GM23338 (cell line): ENCODE measurements around the gene SF3B2. TPM values are rescaled to one million over a fixed set of nuclear protein-coding genes. Genes with fewer than 3 reads are reported as not detected.

Experiments used
- ATAC-seq: fragments of 200-7000 bp; cut with Tn5 transposase; 3 replicates; pipeline ENCODE4 v1.9.1; 2020
- DNase-seq: peaks from one replicate; pipeline ENCODE4 v3.0.0-alpha.2; 2015; ENCODE audit warnings: low spot score
- H2AFZ ChIP-seq: fragments of 200-600 bp; sonication (generic); 2 replicates; pipeline ENCODE4 v1.8.0; 2016; ENCODE audit warnings: antibody characterized with exemption, mild to moderate bottlenecking, moderate library complexity
- H3F3A ChIP-seq: fragments of 200-600 bp; sonication (generic); replicated peaks from 2 replicates; pipeline ENCODE4 v1.8.0; 2017; ENCODE audit warnings: antibody characterized with exemption, mixed run types, low read depth
- H3K27ac ChIP-seq: fragments of 200-600 bp; sonication (generic); 2 replicates; pipeline ENCODE4 v1.6.1; 2016; ENCODE audit warnings: low read depth
- H3K27me3 ChIP-seq: fragments of 200-600 bp; sonication (generic); 2 replicates; pipeline ENCODE4 v1.8.0; 2016; ENCODE audit warnings: mild to moderate bottlenecking, mixed run types, moderate library complexity; ENCODE audit not compliant: insufficient read depth
- H3K36me3 ChIP-seq: fragments of 200-600 bp; sonication (generic); 2 replicates; pipeline ENCODE4 v1.8.0; 2016; ENCODE audit warnings: mild to moderate bottlenecking; ENCODE audit not compliant: insufficient read depth
- H3K4me1 ChIP-seq: fragments of 200-600 bp; sonication (generic); 2 replicates; pipeline ENCODE4 v1.8.0; 2016; ENCODE audit warnings: mild to moderate bottlenecking, moderate library complexity; ENCODE audit not compliant: insufficient read depth
- H3K4me2 ChIP-seq: fragments of 200-600 bp; sonication (generic); 2 replicates; pipeline ENCODE4 v1.7.1; 2017; ENCODE audit warnings: mixed run types
- H3K4me3 ChIP-seq: fragments of 200-600 bp; sonication (generic); 2 replicates; pipeline ENCODE4 v1.6.1; 2016; ENCODE audit warnings: mixed run types
- H3K79me2 ChIP-seq: fragments of 200-600 bp; sonication (generic); replicated peaks from 2 replicates; pipeline ENCODE4 v1.8.0; 2017; ENCODE audit warnings: mild to moderate bottlenecking; ENCODE audit not compliant: insufficient read depth
- H3K9me2 ChIP-seq: fragments of 200-600 bp; sonication (generic); 2 replicates; pipeline ENCODE4 v1.8.0; 2017; ENCODE audit not compliant: insufficient read depth
- H4K20me1 ChIP-seq: fragments of 200-600 bp; sonication (generic); replicated peaks from 2 replicates; pipeline ENCODE4 v1.8.0; 2017; ENCODE audit warnings: mild to moderate bottlenecking; ENCODE audit not compliant: insufficient read depth
- H3K27ac Mint-ChIP-seq: 2 replicates; pipeline ENCODE4 v1.8.0; 2020; ENCODE audit warnings: inconsistent platforms, mild to moderate bottlenecking, moderate library complexity, mixed read lengths
- H3K27me3 Mint-ChIP-seq: 3 replicates; pipeline ENCODE4 v1.8.0; 2022; ENCODE audit warnings: low read depth, mild to moderate bottlenecking, moderate library complexity, mixed read lengths, inconsistent platforms; ENCODE audit not compliant: insufficient read depth, poor library complexity
- H3K36me3 Mint-ChIP-seq: 3 replicates; pipeline ENCODE4 v1.8.0; 2021; ENCODE audit warnings: low read depth, mild to moderate bottlenecking, inconsistent platforms, moderate library complexity, mixed read lengths
- H3K4me1 Mint-ChIP-seq: 3 replicates; pipeline ENCODE4 v1.8.0; 2020; ENCODE audit warnings: mild to moderate bottlenecking, inconsistent platforms, mixed read lengths
- H3K4me3 Mint-ChIP-seq: 3 replicates; pipeline ENCODE4 v1.8.0; 2021; ENCODE audit warnings: moderate library complexity, mild to moderate bottlenecking, inconsistent platforms, mixed read lengths
- H3K9me3 Mint-ChIP-seq: 3 replicates; pipeline ENCODE4 v1.8.0; 2020; ENCODE audit warnings: moderate library complexity, mild to moderate bottlenecking, inconsistent platforms, mixed read lengths
- CREB1 ChIP-seq: fragments of 250-450 bp; sonication (Bioruptor Pico); IDR thresholded peaks from 2 replicates; pipeline ENCODE4 v1.5.0; 2020; ENCODE audit warnings: low read depth, mild to moderate bottlenecking, moderate library complexity
- EZH2 ChIP-seq: fragments of 200-600 bp; sonication (generic); IDR thresholded peaks from one replicate; pipeline ENCODE4 v1.8.0; 2017; ENCODE audit warnings: antibody characterized with exemption, mild to moderate bottlenecking, low read depth; ENCODE audit not compliant: unreplicated experiment
- EZH2phosphoT487 ChIP-seq: fragments of 200-600 bp; sonication (generic); IDR thresholded peaks from one replicate; pipeline ENCODE4 v1.8.1; 2018; ENCODE audit warnings: antibody characterized with exemption; ENCODE audit not compliant: unreplicated experiment
- JUNB ChIP-seq: IDR thresholded peaks from one replicate; pipeline ENCODE4 v1.6.1; 2016; ENCODE audit warnings: antibody characterized with exemption; ENCODE audit not compliant: unreplicated experiment
- NANOG ChIP-seq: IDR thresholded peaks from 2 replicates; pipeline ENCODE4 v1.6.1; 2016; ENCODE audit warnings: antibody characterized with exemption, borderline replicate concordance
- POLR2AphosphoS5 ChIP-seq: IDR thresholded peaks from 2 replicates; pipeline ENCODE4 v1.6.1; 2016; ENCODE audit warnings: antibody characterized with exemption, low read depth
- STAT1 ChIP-seq: IDR thresholded peaks from one replicate; pipeline ENCODE4 v1.6.1; 2016; ENCODE audit warnings: antibody characterized with exemption; ENCODE audit not compliant: unreplicated experiment
- ZNF114 ChIP-seq: fragments of 250-450 bp; sonication (Bioruptor Pico); IDR thresholded peaks from 2 replicates; pipeline ENCODE4 v1.5.0; 2020; ENCODE audit warnings: mild to moderate bottlenecking, moderate library complexity
- ZNF331 ChIP-seq: fragments of 250-450 bp; sonication (Bioruptor Pico); IDR thresholded peaks from 2 replicates; pipeline ENCODE4 v1.5.0; 2020; ENCODE audit warnings: low read depth, mild to moderate bottlenecking, moderate library complexity
- polyA plus RNA-seq: library from polyadenylated mRNA; unstranded; fragments of >200 nt; fragmentation: Nextera tagmentation; extraction: Ambion mirVana; gene quantifications from 2 replicates; pipeline ENCODE4 v1.2.1, GENCODE V29; 2016
- total RNA-seq: library from RNA; depleted of rRNA; stranded (reverse); fragments of >200 nt; shearing (Covaris generic); gene quantifications from 2 replicates; pipeline ENCODE4 v1.2.3, GENCODE V29; 2014
- TF ChIP-seq, protein P1 (sequence below): IDR thresholded peaks from 2 replicates; pipeline ENCODE4 v1.6.1; 2016; ENCODE audit warnings: antibody characterized with exemption
- TF ChIP-seq, protein P2 (sequence below), 2 experiments: fragments of 200-600 bp in 1 of 2; sonication (generic) in 1 of 2; conservative IDR thresholded peaks; 2 replicates each; pipeline versions ENCODE4 v1.5.1 to v1.6.1; 2016 to 2017; ENCODE audit warnings: antibody characterized with exemption in 2 of 2, low read depth in 2 of 2, mild to moderate bottlenecking in 2 of 2, moderate library complexity in 1 of 2
- TF ChIP-seq, protein P3 (sequence below): IDR thresholded peaks from one replicate; pipeline ENCODE4 v1.6.1; 2018; ENCODE audit warnings: antibody characterized with exemption; ENCODE audit not compliant: unreplicated experiment
- TF ChIP-seq, protein P4 (sequence below): fragments of 250-450 bp; sonication (Bioruptor Pico); IDR thresholded peaks from 2 replicates; pipeline ENCODE4 v1.5.0; 2020; ENCODE audit warnings: mild to moderate bottlenecking, moderate library complexity

The SF3B2 gene
- total and polyA plus RNA-seq, 2 experiments from 2014 or later, result 173 to 180 TPM

DNA sequence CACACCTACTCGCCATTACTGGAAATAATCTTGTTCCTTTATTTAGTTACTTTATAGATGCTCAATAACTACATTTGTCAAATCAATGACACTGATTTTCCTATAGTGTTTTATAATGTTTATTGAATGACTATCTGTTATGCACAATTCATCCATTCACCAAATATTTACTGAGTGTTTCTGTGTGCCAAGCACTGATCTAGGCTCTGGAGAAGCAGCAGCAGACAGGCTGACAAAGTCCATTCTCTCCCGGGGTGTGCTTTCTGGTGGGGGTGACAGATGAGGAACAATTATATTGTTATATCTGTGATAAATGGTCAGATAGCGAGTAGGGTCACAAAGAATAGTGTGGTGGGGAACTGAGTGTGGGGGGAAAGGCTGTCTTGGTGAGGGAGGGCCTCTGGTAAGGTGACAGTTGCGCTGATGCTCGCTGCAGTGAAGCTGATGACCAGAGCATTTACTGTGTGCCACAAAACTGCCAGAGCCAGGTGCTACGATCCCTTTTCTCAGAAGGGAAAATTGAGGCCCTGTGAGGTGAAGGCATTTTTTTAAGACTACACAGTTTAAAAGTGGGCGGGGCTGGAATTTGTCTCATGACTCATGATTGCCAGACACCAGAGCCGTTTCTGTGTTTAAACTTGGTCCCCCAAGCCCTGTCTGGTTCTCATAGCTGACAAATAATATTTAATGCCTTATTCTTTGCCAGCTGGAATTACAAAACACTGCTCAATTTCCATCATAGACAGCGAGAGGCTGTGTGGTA is 28.1 kb downstream of the SF3B2 start:
- Mint-ChIP-seq H3K4me1 (no peaks in the 10 kb centered on the region; the same call in 2 of the 3 replicates), H3K27ac (no peak overlapping the region), H3K4me3 (no peak overlapping the region), H3K36me3 (no peaks in the 10 kb centered on the region), H3K9me3 (no peaks in the 10 kb centered on the region), H3K27me3 (no peaks in the 10 kb centered on the region)
- no peaks in the 10 kb centered on the region for H3K9me2 ChIP-seq
- no peak for TF ChIP-seq CREB1 (CRISPR knock-in tag)
- no peak for TF ChIP-seq EZH2phosphoT487
- TF ChIP-seq, protein P1, sequence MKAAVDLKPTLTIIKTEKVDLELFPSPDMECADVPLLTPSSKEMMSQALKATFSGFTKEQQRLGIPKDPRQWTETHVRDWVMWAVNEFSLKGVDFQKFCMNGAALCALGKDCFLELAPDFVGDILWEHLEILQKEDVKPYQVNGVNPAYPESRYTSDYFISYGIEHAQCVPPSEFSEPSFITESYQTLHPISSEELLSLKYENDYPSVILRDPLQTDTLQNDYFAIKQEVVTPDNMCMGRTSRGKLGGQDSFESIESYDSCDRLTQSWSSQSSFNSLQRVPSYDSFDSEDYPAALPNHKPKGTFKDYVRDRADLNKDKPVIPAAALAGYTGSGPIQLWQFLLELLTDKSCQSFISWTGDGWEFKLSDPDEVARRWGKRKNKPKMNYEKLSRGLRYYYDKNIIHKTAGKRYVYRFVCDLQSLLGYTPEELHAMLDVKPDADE, result no peak
- no peak for TF ChIP-seq NANOG
- TF ChIP-seq, protein P2, sequence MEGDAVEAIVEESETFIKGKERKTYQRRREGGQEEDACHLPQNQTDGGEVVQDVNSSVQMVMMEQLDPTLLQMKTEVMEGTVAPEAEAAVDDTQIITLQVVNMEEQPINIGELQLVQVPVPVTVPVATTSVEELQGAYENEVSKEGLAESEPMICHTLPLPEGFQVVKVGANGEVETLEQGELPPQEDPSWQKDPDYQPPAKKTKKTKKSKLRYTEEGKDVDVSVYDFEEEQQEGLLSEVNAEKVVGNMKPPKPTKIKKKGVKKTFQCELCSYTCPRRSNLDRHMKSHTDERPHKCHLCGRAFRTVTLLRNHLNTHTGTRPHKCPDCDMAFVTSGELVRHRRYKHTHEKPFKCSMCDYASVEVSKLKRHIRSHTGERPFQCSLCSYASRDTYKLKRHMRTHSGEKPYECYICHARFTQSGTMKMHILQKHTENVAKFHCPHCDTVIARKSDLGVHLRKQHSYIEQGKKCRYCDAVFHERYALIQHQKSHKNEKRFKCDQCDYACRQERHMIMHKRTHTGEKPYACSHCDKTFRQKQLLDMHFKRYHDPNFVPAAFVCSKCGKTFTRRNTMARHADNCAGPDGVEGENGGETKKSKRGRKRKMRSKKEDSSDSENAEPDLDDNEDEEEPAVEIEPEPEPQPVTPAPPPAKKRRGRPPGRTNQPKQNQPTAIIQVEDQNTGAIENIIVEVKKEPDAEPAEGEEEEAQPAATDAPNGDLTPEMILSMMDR (conservative IDR thresholded peaks at IDR 0.05; ENCODE audit: low read depth in 2 of 2), result no peak
- TF ChIP-seq, protein P3, sequence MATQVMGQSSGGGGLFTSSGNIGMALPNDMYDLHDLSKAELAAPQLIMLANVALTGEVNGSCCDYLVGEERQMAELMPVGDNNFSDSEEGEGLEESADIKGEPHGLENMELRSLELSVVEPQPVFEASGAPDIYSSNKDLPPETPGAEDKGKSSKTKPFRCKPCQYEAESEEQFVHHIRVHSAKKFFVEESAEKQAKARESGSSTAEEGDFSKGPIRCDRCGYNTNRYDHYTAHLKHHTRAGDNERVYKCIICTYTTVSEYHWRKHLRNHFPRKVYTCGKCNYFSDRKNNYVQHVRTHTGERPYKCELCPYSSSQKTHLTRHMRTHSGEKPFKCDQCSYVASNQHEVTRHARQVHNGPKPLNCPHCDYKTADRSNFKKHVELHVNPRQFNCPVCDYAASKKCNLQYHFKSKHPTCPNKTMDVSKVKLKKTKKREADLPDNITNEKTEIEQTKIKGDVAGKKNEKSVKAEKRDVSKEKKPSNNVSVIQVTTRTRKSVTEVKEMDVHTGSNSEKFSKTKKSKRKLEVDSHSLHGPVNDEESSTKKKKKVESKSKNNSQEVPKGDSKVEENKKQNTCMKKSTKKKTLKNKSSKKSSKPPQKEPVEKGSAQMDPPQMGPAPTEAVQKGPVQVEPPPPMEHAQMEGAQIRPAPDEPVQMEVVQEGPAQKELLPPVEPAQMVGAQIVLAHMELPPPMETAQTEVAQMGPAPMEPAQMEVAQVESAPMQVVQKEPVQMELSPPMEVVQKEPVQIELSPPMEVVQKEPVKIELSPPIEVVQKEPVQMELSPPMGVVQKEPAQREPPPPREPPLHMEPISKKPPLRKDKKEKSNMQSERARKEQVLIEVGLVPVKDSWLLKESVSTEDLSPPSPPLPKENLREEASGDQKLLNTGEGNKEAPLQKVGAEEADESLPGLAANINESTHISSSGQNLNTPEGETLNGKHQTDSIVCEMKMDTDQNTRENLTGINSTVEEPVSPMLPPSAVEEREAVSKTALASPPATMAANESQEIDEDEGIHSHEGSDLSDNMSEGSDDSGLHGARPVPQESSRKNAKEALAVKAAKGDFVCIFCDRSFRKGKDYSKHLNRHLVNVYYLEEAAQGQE, result no peak
- no peak for TF ChIP-seq ZNF331 (CRISPR knock-in tag)
- TF ChIP-seq, protein P4, sequence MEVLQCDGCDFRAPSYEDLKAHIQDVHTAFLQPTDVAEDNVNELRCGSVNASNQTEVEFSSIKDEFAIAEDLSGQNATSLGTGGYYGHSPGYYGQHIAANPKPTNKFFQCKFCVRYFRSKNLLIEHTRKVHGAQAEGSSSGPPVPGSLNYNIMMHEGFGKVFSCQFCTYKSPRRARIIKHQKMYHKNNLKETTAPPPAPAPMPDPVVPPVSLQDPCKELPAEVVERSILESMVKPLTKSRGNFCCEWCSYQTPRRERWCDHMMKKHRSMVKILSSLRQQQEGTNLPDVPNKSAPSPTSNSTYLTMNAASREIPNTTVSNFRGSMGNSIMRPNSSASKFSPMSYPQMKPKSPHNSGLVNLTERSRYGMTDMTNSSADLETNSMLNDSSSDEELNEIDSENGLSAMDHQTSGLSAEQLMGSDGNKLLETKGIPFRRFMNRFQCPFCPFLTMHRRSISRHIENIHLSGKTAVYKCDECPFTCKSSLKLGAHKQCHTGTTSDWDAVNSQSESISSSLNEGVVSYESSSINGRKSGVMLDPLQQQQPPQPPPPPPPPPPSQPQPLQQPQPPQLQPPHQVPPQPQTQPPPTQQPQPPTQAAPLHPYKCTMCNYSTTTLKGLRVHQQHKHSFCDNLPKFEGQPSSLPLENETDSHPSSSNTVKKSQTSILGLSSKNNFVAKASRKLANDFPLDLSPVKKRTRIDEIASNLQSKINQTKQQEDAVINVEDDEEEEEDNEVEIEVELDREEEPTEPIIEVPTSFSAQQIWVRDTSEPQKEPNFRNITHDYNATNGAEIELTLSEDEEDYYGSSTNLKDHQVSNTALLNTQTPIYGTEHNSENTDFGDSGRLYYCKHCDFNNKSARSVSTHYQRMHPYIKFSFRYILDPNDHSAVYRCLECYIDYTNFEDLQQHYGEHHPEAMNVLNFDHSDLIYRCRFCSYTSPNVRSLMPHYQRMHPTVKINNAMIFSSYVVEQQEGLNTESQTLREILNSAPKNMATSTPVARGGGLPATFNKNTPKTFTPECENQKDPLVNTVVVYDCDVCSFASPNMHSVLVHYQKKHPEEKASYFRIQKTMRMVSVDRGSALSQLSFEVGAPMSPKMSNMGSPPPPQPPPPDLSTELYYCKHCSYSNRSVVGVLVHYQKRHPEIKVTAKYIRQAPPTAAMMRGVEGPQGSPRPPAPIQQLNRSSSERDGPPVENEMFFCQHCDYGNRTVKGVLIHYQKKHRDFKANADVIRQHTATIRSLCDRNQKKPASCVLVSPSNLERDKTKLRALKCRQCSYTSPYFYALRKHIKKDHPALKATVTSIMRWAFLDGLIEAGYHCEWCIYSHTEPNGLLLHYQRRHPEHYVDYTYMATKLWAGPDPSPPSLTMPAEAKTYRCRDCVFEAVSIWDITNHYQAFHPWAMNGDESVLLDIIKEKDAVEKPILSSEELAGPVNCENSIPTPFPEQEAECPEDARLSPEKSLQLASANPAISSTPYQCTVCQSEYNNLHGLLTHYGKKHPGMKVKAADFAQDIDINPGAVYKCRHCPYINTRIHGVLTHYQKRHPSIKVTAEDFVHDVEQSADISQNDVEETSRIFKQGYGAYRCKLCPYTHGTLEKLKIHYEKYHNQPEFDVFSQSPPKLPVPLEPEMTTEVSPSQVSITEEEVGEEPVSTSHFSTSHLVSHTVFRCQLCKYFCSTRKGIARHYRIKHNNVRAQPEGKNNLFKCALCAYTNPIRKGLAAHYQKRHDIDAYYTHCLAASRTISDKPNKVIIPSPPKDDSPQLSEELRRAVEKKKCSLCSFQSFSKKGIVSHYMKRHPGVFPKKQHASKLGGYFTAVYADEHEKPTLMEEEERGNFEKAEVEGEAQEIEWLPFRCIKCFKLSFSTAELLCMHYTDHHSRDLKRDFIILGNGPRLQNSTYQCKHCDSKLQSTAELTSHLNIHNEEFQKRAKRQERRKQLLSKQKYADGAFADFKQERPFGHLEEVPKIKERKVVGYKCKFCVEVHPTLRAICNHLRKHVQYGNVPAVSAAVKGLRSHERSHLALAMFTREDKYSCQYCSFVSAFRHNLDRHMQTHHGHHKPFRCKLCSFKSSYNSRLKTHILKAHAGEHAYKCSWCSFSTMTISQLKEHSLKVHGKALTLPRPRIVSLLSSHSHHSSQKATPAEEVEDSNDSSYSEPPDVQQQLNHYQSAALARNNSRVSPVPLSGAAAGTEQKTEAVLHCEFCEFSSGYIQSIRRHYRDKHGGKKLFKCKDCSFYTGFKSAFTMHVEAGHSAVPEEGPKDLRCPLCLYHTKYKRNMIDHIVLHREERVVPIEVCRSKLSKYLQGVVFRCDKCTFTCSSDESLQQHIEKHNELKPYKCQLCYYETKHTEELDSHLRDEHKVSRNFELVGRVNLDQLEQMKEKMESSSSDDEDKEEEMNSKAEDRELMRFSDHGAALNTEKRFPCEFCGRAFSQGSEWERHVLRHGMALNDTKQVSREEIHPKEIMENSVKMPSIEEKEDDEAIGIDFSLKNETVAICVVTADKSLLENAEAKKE (CRISPR knock-in tag), result no peak
- TF ChIP-seq EZH2, result no peak
- no peak for TF ChIP-seq JUNB
- no peak for TF ChIP-seq STAT1
- no peak for TF ChIP-seq POLR2AphosphoS5
- no peak for TF ChIP-seq ZNF114 (CRISPR knock-in tag)
- H3F3A ChIP-seq, result 0 out of 2 replicates have a peak, but pooled peaks cover 6% of the 10 kb centered on the region
- H3K4me3 ChIP-seq, result no peak overlapping the region
- peaks cover 19% of the 10 kb centered on the region for H4K20me1 ChIP-seq
- no peak overlapping the region for H2AFZ ChIP-seq
- DNase-seq (no peak), ATAC-seq (no peak)
- H3K4me2 ChIP-seq, result no peak overlapping the region
- no peaks in the 10 kb centered on the region for H3K27me3 ChIP-seq
- no peaks in the 10 kb centered on the region for H3K4me1 ChIP-seq
- peaks cover 47% of the 10 kb centered on the region for H3K79me2 ChIP-seq
- H3K36me3 ChIP-seq, result no peaks in the 10 kb centered on the region; the same call in 1 of the 2 replicates
- H3K27ac ChIP-seq, result no peak overlapping the region
